OCI-LY3 (cell line): ENCODE measurements around the gene IL36G.

Experiments
- H2AFZ ChIP-seq: fragments of 200-600, 300-600 bp; shearing (Covaris generic); 2 replicates; pipeline ENCODE4 v1.6.0; 2014; ENCODE audit warnings: antibody characterized with exemption, low read depth, low read length
- H3K27ac ChIP-seq: fragments of 200-600, 300-600 bp; sonication (generic); 2 replicates; pipeline ENCODE4 v1.5.1; 2014; ENCODE audit warnings: mild to moderate bottlenecking, low read length, moderate library complexity, mixed read lengths
- H3K27me3 ChIP-seq: fragments of 200-600, 300-600 bp; sonication (generic); 2 replicates; pipeline ENCODE4 v1.6.1; 2014; ENCODE audit warnings: low read depth, low read length, mixed read lengths
- H3K36me3 ChIP-seq: fragments of 200-600, 300-600 bp; sonication (generic); replicated peaks from 2 replicates; pipeline ENCODE3; 2014; ENCODE audit warnings: low read depth, low read length, mixed read lengths
- H3K4me1 ChIP-seq: fragments of 300-600, 200-600 bp; sonication (generic); 2 replicates; pipeline ENCODE4 v1.6.1; 2014; ENCODE audit warnings: low read length, mixed read lengths
- H3K4me2 ChIP-seq: fragments of 200-600, 300-600 bp; sonication (generic); 2 replicates; pipeline ENCODE4 v1.6.1; 2014; ENCODE audit warnings: low read length, mixed read lengths
- H3K4me3 ChIP-seq: fragments of 300-600, 200-600 bp; sonication (generic); 2 replicates; pipeline ENCODE4 v1.5.1; 2014; ENCODE audit warnings: antibody characterized with exemption, mild to moderate bottlenecking, low read length, moderate library complexity
- H3K79me2 ChIP-seq: fragments of 300-600, 200-600 bp; shearing (Covaris generic); 2 replicates; pipeline ENCODE4 v1.6.1; 2014; ENCODE audit warnings: mild to moderate bottlenecking, low read length, mixed read lengths
- H3K9ac ChIP-seq: fragments of 300-600, 200-600 bp; shearing (Covaris generic); 2 replicates; pipeline ENCODE4 v1.6.0; 2014; ENCODE audit warnings: mild to moderate bottlenecking, low read length, moderate library complexity
- H3K9me3 ChIP-seq: fragments of 200-600, 300-600 bp; shearing (Covaris generic); 2 replicates; pipeline ENCODE4 v1.6.1; 2014; ENCODE audit warnings: low read length, mixed read lengths; ENCODE audit not compliant: insufficient read depth
- H4K20me1 ChIP-seq: fragments of 200-600, 300-600 bp; sonication (generic); 2 replicates; pipeline ENCODE4 v1.6.1; 2016; ENCODE audit warnings: low read length, mixed read lengths; ENCODE audit not compliant: insufficient read depth
- EZH2phosphoT487 ChIP-seq: fragments of 200-600 bp; shearing (Covaris generic); IDR thresholded peaks from 2 replicates; pipeline ENCODE4 v1.6.1; 2018; ENCODE audit warnings: antibody characterized with exemption, mixed run types, low read depth
- TF ChIP-seq, protein P1 (sequence below): fragments of 200-600, 300-600 bp; sonication (generic); IDR thresholded peaks from 2 replicates; pipeline ENCODE4 v1.5.1; 2014; ENCODE audit warnings: antibody characterized with exemption, low read length, low read depth

IL36G gene

DNA sequence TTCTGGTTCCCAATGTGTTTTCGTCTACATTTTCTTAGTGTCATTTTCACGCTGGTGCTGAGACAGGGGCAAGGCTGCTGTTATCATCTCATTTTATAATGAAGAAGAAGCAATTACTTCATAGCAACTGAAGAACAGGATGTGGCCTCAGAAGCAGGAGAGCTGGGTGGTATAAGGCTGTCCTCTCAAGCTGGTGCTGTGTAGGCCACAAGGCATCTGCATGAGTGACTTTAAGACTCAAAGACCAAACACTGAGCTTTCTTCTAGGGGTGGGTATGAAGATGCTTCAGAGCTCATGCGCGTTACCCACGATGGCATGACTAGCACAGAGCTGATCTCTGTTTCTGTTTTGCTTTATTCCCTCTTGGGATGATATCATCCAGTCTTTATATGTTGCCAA is 7.3 kb downstream of the IL36G start:
- peaks cover 21% of the 10 kb centered on the region for H3K4me1 ChIP-seq
- TF ChIP-seq EZH2phosphoT487 = no peak
- TF ChIP-seq, protein P1, sequence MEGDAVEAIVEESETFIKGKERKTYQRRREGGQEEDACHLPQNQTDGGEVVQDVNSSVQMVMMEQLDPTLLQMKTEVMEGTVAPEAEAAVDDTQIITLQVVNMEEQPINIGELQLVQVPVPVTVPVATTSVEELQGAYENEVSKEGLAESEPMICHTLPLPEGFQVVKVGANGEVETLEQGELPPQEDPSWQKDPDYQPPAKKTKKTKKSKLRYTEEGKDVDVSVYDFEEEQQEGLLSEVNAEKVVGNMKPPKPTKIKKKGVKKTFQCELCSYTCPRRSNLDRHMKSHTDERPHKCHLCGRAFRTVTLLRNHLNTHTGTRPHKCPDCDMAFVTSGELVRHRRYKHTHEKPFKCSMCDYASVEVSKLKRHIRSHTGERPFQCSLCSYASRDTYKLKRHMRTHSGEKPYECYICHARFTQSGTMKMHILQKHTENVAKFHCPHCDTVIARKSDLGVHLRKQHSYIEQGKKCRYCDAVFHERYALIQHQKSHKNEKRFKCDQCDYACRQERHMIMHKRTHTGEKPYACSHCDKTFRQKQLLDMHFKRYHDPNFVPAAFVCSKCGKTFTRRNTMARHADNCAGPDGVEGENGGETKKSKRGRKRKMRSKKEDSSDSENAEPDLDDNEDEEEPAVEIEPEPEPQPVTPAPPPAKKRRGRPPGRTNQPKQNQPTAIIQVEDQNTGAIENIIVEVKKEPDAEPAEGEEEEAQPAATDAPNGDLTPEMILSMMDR = no peak
- H3K79me2 ChIP-seq = no peaks in the 10 kb centered on the region
- H3K36me3 ChIP-seq = no peaks in the 10 kb centered on the region
- peaks cover 6% of the 10 kb centered on the region; the same call in 1 of the 2 replicates for H3K9me3 ChIP-seq
- H2AFZ ChIP-seq = no peak overlapping the region
- H3K27ac ChIP-seq = no peak overlapping the region
- no peak overlapping the region for H3K9ac ChIP-seq
- no peaks in the 10 kb centered on the region for H3K27me3 ChIP-seq
- H4K20me1 ChIP-seq = no peaks in the 10 kb centered on the region
- H3K4me3 ChIP-seq = no peak overlapping the region
- H3K4me2 ChIP-seq = no peak overlapping the region

DNA sequence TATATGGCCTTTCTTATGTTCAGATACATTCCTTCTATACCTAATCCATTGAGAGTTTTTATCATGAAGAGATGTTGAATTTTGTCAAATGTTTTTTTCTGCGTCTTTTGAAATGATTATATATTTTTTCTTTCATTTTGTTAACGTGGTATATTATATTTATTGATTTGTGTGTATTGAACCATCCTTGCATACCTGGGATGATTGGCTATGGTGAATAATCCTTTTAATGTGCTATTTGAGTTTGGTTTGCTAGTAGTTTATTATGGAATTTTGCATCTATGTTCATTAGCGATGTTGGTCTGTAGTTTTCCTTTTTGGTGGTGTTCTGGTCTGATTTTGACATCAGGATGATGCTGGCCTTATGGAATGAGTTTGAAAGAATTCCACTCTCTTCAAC is 11.8 kb downstream of the IL36G start:
- H3K9me3 ChIP-seq = peaks cover 13% of the 10 kb centered on the region; the same call in 1 of the 2 replicates
- H3K27ac ChIP-seq = no peak overlapping the region
- H3K27me3 ChIP-seq = no peaks in the 10 kb centered on the region
- no peaks in the 10 kb centered on the region for H3K79me2 ChIP-seq
- H3K4me1 ChIP-seq = no peaks in the 10 kb centered on the region
- TF ChIP-seq, protein P1 = no peak
- no peak for TF ChIP-seq EZH2phosphoT487
- no peak overlapping the region for H3K9ac ChIP-seq
- H3K4me3 ChIP-seq = no peak overlapping the region
- no peaks in the 10 kb centered on the region for H3K36me3 ChIP-seq
- H2AFZ ChIP-seq = no peak overlapping the region
- H4K20me1 ChIP-seq = no peaks in the 10 kb centered on the region
- H3K4me2 ChIP-seq = no peak overlapping the region

DNA sequence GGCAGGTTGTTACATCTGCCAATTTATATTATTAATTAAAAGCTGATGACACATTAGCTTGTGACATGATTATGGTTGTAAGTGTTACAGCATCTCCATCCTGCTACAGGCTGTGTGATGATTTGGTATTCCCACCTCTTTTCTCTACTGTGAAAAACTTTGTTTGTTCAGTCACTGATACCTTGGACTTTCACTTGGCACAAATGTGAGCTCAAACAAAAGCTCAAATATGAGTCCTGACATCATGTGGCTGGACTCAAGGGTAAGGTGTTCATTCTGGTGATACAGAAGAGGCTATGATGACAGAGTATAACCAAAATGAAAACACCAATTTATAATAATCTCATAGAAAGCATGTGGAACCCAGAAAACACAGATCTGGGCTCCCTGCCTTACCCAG is 16.0 kb downstream of the IL36G start:
- no peaks in the 10 kb centered on the region for H3K36me3 ChIP-seq
- no peak overlapping the region for H3K4me2 ChIP-seq
- H3K9me3 ChIP-seq = peaks cover 13% of the 10 kb centered on the region; the same call in 1 of the 2 replicates
- no peaks in the 10 kb centered on the region for H4K20me1 ChIP-seq
- H3K4me3 ChIP-seq = no peak overlapping the region
- peaks cover 17% of the 10 kb centered on the region for H3K4me1 ChIP-seq
- no peak overlapping the region for H3K9ac ChIP-seq
- H3K79me2 ChIP-seq = no peaks in the 10 kb centered on the region
- no peaks in the 10 kb centered on the region for H3K27me3 ChIP-seq
- TF ChIP-seq, protein P1 = no peak
- no peak for TF ChIP-seq EZH2phosphoT487
- H3K27ac ChIP-seq = no peak overlapping the region
- no peak overlapping the region for H2AFZ ChIP-seq

DNA sequence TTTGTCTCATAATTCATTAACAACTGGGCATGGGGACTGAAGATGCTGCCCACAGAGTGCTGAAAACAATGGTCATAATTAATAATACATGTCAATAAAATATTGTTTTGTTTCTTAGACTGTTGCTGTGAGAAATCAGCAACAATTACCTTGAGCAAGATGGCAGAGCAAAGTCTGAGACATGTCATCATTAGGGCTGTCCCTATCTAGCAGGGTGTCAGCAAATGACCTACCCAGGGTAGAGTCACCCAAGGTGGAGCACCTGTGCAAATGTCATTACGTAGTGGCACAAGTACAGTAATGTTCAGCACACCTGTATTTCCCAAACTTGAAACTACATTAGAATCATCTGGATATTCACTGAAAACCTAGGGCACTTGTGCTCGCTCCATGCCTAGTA is 16.8 kb downstream of the IL36G start:
- Histone ChIP-seq H3K27me3 (no peaks in the 10 kb centered on the region), H3K9me3 (peaks cover 10% of the 10 kb centered on the region; the same call in 1 of the 2 replicates), H3K9ac (no peak overlapping the region), H3K4me3 (no peak overlapping the region), H3K4me2 (no peak overlapping the region), H3K4me1 (peaks cover 17% of the 10 kb centered on the region), H4K20me1 (no peaks in the 10 kb centered on the region), H3K27ac (no peak overlapping the region), H3K36me3 (no peaks in the 10 kb centered on the region), H3K79me2 (no peaks in the 10 kb centered on the region), H2AFZ (no peak overlapping the region)
- TF ChIP-seq, protein P1 = no peak
- no peak for TF ChIP-seq EZH2phosphoT487
